OCI-LY1 (cell line): Measurements from ENCODE around the gene KIF25.

Experiments
- H2AFZ ChIP-seq: fragments of 200-600 bp; sonication (generic), shearing (Covaris generic); 2 replicates; pipeline ENCODE4 v1.6.0; 2014; ENCODE audit warnings: antibody characterized with exemption, mild to moderate bottlenecking, low read length
- H3F3A ChIP-seq: fragments of 200-600 bp; sonication (generic), shearing (Covaris generic); 2 replicates; pipeline ENCODE4 v1.6.0; 2014; ENCODE audit warnings: mild to moderate bottlenecking, antibody characterized with exemption, low read length, moderate library complexity; ENCODE audit not compliant: insufficient read depth
- H3K27ac ChIP-seq: fragments of 200-600 bp; sonication (generic); 2 replicates; pipeline ENCODE4 v1.5.1; 2014; ENCODE audit warnings: low read length, mixed run types, mild to moderate bottlenecking, low read depth; ENCODE audit not compliant: poor library complexity, severe bottlenecking
- H3K27me3 ChIP-seq: fragments of 200-600 bp; sonication (generic); 2 replicates; pipeline ENCODE4 v1.6.0; 2014; ENCODE audit warnings: antibody characterized with exemption, mild to moderate bottlenecking, low read length, moderate library complexity; ENCODE audit not compliant: insufficient read depth
- H3K36me3 ChIP-seq: fragments of 200-600 bp; sonication (generic); 2 replicates; pipeline ENCODE4 v1.6.1; 2014; ENCODE audit warnings: mild to moderate bottlenecking, antibody characterized with exemption, low read length, moderate library complexity, mixed read lengths; ENCODE audit not compliant: insufficient read depth
- H3K4me1 ChIP-seq: fragments of 200-600 bp; sonication (generic); 2 replicates; pipeline ENCODE4 v1.5.1; 2014; ENCODE audit warnings: mild to moderate bottlenecking, low read length, moderate library complexity; ENCODE audit not compliant: insufficient read depth, severe bottlenecking
- H3K4me2 ChIP-seq: fragments of 200-600 bp; sonication (generic), shearing (Covaris generic); 2 replicates; pipeline ENCODE4 v1.6.1; 2014; ENCODE audit warnings: low read length
- H3K4me3 ChIP-seq: fragments of 200-600 bp; sonication (generic); 2 replicates; pipeline ENCODE4 v1.5.1; 2014; ENCODE audit warnings: low read length, low read depth, mild to moderate bottlenecking, mixed read lengths; ENCODE audit not compliant: poor library complexity, severe bottlenecking
- H3K79me2 ChIP-seq: fragments of 200-600 bp; shearing (Covaris generic); 2 replicates; pipeline ENCODE4 v1.6.1; 2016; ENCODE audit warnings: mixed run types, low read length, mixed read lengths; ENCODE audit not compliant: insufficient read depth
- H3K9ac ChIP-seq: fragments of 200-600 bp; sonication (generic), shearing (Covaris generic); 2 replicates; pipeline ENCODE4 v1.6.1; 2014; ENCODE audit warnings: mild to moderate bottlenecking, low read length, mixed read lengths
- H3K9me2 ChIP-seq: fragments of 200-600 bp; sonication (generic), shearing (Covaris generic); 2 replicates; pipeline ENCODE4 v1.6.1; 2014; ENCODE audit warnings: low read depth, mild to moderate bottlenecking, low read length, mixed read lengths
- H3K9me3 ChIP-seq: fragments of 200-600 bp; shearing (Covaris generic); 2 replicates; pipeline ENCODE4 v1.6.1; 2014; ENCODE audit warnings: low read length, mixed read lengths
- H4K20me1 ChIP-seq: fragments of 200-600 bp; sonication (generic), shearing (Covaris generic); 2 replicates; pipeline ENCODE4 v1.6.0; 2016; ENCODE audit warnings: mild to moderate bottlenecking, low read length; ENCODE audit not compliant: insufficient read depth
- CTCF ChIP-seq: fragments of 200-600 bp; sonication (generic), shearing (Covaris generic); IDR thresholded peaks from 2 replicates; pipeline ENCODE4 v1.5.1; 2017; ENCODE audit warnings: mild to moderate bottlenecking, antibody characterized with exemption, low read length, moderate library complexity, mixed read lengths
- EZH2 ChIP-seq: fragments of 200-600 bp; sonication (generic), shearing (Covaris generic); IDR thresholded peaks from 2 replicates; pipeline ENCODE4 v1.8.0; 2017; ENCODE audit warnings: borderline replicate concordance, mixed run types, mild to moderate bottlenecking, antibody characterized with exemption, low read length, moderate library complexity, mixed read lengths

KIF25 gene

GRCh38 chr6:167972193-167972592 lies 25.3 kb upstream of the KIF25 start:
- no peak overlapping the region for H3K27ac ChIP-seq
- TF ChIP-seq CTCF (no peak), EZH2 (no peak)
- no peaks in the 10 kb centered on the region for H3K27me3 ChIP-seq
- no peak overlapping the region for H3K9ac ChIP-seq
- no peaks in the 10 kb centered on the region for H3K9me3 ChIP-seq
- no peak overlapping the region for H2AFZ ChIP-seq
- no peaks in the 10 kb centered on the region for H4K20me1 ChIP-seq
- no peaks in the 10 kb centered on the region for H3F3A ChIP-seq
- no peaks in the 10 kb centered on the region for H3K79me2 ChIP-seq
- H3K4me1 ChIP-seq, result no peaks in the 10 kb centered on the region
- H3K4me2 ChIP-seq, result no peak overlapping the region
- H3K36me3 ChIP-seq, result no peaks in the 10 kb centered on the region
- no peaks in the 10 kb centered on the region for H3K9me2 ChIP-seq
- no peak overlapping the region for H3K4me3 ChIP-seq

GRCh38 chr6:167973148-167973885 lies 24.2 kb upstream of the KIF25 start:
- Histone ChIP-seq H3K4me3 (no peak overlapping the region), H3K36me3 (no peaks in the 10 kb centered on the region), H4K20me1 (no peaks in the 10 kb centered on the region), H3K79me2 (no peaks in the 10 kb centered on the region), H3F3A (no peaks in the 10 kb centered on the region), H2AFZ (no peak overlapping the region), H3K9ac (no peak overlapping the region), H3K9me3 (no peaks in the 10 kb centered on the region), H3K4me1 (no peaks in the 10 kb centered on the region), H3K4me2 (no peak overlapping the region), H3K27me3 (no peaks in the 10 kb centered on the region), H3K9me2 (no peaks in the 10 kb centered on the region), H3K27ac (no peak overlapping the region)
- TF ChIP-seq EZH2, result no peak
- TF ChIP-seq CTCF, result no peak

- H3K9me2 ChIP-seq, result no peaks in the 10 kb centered on the region
- TF ChIP-seq EZH2, result no peak
- TF ChIP-seq CTCF, result no peak
- no peaks in the 10 kb centered on the region for H3K79me2 ChIP-seq
- no peak overlapping the region for H3K4me2 ChIP-seq
- no peaks in the 10 kb centered on the region for H3F3A ChIP-seq
- H4K20me1 ChIP-seq, result no peaks in the 10 kb centered on the region
- no peak overlapping the region for H3K27ac ChIP-seq
- no peak overlapping the region for H3K9ac ChIP-seq
- no peak overlapping the region for H2AFZ ChIP-seq
- no peaks in the 10 kb centered on the region for H3K27me3 ChIP-seq
- H3K4me3 ChIP-seq, result no peak overlapping the region
- no peaks in the 10 kb centered on the region for H3K4me1 ChIP-seq
- no peaks in the 10 kb centered on the region for H3K36me3 ChIP-seq
- no peaks in the 10 kb centered on the region for H3K9me3 ChIP-seq
These were observed 22.7 kb upstream of the KIF25 start for GRCh38 chr6:167974640-167975344.
